ENCODE data around the gene CAMK2N1.

Gene CAMK2N1

DNA sequence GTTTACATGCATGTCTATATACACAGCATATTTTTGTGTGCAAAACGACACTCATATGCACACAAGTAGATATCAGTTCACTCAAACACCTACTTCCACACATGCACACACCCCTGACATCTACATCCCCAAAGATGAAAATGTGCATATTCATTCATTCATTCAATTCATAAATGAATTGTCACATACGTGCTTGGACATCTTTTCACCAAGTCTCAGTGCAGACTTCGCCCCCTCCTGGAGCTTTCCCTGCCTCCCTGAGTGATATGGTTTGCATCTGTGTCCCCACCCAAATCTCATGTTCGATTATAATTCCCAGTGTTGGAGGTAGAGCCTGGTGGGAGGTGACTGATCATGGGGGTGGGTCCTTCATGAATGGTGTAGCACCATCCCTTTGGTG is 53.1 kb downstream of the CAMK2N1 start:
- no peak for ATAC-seq
- TF ChIP-seq ARNTL (CRISPR knock-in tag; IDR thresholded peaks at IDR 0.05; ENCODE audit: borderline replicate concordance, low read depth) = no peak
- TF ChIP-seq ZC3H10 (CRISPR knock-in tag; IDR thresholded peaks at IDR 0.05) = no peak
- no peak for TF ChIP-seq ZFP3 (CRISPR knock-in tag; IDR thresholded peaks at IDR 0.05)
- TF ChIP-seq, protein P1, sequence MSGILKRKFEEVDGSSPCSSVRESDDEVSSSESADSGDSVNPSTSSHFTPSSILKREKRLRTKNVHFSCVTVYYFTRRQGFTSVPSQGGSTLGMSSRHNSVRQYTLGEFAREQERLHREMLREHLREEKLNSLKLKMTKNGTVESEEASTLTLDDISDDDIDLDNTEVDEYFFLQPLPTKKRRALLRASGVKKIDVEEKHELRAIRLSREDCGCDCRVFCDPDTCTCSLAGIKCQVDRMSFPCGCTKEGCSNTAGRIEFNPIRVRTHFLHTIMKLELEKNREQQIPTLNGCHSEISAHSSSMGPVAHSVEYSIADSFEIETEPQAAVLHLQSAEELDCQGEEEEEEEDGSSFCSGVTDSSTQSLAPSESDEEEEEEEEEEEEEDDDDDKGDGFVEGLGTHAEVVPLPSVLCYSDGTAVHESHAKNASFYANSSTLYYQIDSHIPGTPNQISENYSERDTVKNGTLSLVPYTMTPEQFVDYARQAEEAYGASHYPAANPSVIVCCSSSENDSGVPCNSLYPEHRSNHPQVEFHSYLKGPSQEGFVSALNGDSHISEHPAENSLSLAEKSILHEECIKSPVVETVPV (CRISPR knock-in tag; IDR thresholded peaks at IDR 0.05) = no peak
- TF ChIP-seq, protein P2, sequence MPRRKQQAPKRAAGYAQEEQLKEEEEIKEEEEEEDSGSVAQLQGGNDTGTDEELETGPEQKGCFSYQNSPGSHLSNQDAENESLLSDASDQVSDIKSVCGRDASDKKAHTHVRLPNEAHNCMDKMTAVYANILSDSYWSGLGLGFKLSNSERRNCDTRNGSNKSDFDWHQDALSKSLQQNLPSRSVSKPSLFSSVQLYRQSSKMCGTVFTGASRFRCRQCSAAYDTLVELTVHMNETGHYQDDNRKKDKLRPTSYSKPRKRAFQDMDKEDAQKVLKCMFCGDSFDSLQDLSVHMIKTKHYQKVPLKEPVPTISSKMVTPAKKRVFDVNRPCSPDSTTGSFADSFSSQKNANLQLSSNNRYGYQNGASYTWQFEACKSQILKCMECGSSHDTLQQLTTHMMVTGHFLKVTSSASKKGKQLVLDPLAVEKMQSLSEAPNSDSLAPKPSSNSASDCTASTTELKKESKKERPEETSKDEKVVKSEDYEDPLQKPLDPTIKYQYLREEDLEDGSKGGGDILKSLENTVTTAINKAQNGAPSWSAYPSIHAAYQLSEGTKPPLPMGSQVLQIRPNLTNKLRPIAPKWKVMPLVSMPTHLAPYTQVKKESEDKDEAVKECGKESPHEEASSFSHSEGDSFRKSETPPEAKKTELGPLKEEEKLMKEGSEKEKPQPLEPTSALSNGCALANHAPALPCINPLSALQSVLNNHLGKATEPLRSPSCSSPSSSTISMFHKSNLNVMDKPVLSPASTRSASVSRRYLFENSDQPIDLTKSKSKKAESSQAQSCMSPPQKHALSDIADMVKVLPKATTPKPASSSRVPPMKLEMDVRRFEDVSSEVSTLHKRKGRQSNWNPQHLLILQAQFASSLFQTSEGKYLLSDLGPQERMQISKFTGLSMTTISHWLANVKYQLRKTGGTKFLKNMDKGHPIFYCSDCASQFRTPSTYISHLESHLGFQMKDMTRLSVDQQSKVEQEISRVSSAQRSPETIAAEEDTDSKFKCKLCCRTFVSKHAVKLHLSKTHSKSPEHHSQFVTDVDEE (CRISPR knock-in tag; IDR thresholded peaks at IDR 0.05) = no peak
- no peak for TF ChIP-seq ZNF70 (CRISPR knock-in tag; IDR thresholded peaks at IDR 0.05)
- TF ChIP-seq TCF4 (CRISPR knock-in tag; IDR thresholded peaks at IDR 0.05; ENCODE audit: borderline replicate concordance) = no peak
- TF ChIP-seq, protein P3, sequence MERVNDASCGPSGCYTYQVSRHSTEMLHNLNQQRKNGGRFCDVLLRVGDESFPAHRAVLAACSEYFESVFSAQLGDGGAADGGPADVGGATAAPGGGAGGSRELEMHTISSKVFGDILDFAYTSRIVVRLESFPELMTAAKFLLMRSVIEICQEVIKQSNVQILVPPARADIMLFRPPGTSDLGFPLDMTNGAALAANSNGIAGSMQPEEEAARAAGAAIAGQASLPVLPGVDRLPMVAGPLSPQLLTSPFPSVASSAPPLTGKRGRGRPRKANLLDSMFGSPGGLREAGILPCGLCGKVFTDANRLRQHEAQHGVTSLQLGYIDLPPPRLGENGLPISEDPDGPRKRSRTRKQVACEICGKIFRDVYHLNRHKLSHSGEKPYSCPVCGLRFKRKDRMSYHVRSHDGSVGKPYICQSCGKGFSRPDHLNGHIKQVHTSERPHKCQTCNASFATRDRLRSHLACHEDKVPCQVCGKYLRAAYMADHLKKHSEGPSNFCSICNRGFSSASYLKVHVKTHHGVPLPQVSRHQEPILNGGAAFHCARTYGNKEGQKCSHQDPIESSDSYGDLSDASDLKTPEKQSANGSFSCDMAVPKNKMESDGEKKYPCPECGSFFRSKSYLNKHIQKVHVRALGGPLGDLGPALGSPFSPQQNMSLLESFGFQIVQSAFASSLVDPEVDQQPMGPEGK (CRISPR knock-in tag; IDR thresholded peaks at IDR 0.05; ENCODE audit: borderline replicate concordance) = no peak
- TF ChIP-seq, protein P4, sequence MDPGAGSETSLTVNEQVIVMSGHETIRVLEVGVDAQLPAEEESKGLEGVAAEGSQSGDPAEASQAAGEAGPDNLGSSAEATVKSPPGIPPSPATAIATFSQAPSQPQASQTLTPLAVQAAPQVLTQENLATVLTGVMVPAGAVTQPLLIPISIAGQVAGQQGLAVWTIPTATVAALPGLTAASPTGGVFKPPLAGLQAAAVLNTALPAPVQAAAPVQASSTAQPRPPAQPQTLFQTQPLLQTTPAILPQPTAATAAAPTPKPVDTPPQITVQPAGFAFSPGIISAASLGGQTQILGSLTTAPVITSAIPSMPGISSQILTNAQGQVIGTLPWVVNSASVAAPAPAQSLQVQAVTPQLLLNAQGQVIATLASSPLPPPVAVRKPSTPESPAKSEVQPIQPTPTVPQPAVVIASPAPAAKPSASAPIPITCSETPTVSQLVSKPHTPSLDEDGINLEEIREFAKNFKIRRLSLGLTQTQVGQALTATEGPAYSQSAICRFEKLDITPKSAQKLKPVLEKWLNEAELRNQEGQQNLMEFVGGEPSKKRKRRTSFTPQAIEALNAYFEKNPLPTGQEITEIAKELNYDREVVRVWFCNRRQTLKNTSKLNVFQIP (CRISPR knock-in tag; IDR thresholded peaks at IDR 0.05; ENCODE audit: borderline replicate concordance, low read depth) = no peak
- TF ChIP-seq TOX (CRISPR knock-in tag; IDR thresholded peaks at IDR 0.05; ENCODE audit: borderline replicate concordance) = no peak
- TF ChIP-seq RARB (CRISPR knock-in tag; IDR thresholded peaks at IDR 0.05) = no peak

Measured in SK-N-SH treated with all-trans-retinoic acid at 6 μM for 48 hours (cell line).